NCI-H748 treated with DMSO at 0.1 percent for 48 hours (cell line): ENCODE measurements around the gene CGB3.

Experiments
- DNase-seq: peaks from one replicate; lab custom pipeline; 2025; lab: John Stamatoyannopoulos, UW

The CGB3 gene

DNA sequence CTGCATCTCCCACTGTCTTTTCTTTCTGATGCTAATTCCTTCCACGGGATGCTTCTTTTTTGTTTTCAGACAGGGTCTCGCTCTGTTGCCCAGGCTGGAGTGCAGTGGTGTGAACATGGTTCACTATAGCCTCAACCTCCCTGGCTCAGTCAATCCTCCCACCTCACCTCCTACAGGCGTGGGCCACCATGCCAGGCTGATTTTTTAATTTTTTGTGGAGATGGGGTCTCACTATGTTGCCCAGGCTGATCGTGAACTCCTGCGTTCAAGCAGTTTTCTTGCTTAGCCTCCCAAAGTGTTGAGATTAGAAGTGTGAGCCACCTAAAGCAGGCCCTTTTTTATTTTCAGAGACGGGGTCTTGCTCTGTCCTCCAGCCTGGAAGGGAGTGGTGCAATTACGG is 35.8 kb downstream of the CGB3 start:
- no peak for DNase-seq

- no peak for DNase-seq
Observed at GRCh38 chr19:48987323-48987722, 36.8 kb downstream of the CGB3 start.

- no peak for DNase-seq
Observed at GRCh38 chr19:48986211-48986610, 37.9 kb downstream of the CGB3 start.

DNA sequence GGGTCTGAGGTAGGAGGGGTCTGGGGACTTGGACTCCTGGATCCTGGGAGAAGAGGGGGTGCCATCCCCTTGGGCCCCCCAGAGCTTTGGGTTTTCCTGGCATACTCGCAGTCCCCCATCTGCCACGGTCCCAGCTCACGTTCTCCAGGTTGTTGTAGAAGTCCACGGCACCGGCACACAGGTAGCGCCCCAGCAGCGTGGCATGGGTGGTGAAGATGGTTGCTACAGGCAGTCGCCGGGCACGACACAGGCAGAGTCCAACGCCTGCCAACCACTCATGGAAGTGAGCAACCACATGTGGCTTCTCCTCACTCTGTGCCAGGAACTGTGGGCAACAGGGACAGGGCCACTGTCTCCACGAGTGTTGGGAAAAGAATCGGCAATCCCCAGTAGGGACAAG is 38.4 kb downstream of the CGB3 start:
- no peak for DNase-seq

GRCh38 chr19:48982280-48982679 is 41.9 kb downstream of the CGB3 start:
- DNase-seq: no peak

- DNase-seq: no peak
Observed at GRCh38 chr19:48977061-48977460, 47.1 kb downstream of the CGB3 start.

DNA sequence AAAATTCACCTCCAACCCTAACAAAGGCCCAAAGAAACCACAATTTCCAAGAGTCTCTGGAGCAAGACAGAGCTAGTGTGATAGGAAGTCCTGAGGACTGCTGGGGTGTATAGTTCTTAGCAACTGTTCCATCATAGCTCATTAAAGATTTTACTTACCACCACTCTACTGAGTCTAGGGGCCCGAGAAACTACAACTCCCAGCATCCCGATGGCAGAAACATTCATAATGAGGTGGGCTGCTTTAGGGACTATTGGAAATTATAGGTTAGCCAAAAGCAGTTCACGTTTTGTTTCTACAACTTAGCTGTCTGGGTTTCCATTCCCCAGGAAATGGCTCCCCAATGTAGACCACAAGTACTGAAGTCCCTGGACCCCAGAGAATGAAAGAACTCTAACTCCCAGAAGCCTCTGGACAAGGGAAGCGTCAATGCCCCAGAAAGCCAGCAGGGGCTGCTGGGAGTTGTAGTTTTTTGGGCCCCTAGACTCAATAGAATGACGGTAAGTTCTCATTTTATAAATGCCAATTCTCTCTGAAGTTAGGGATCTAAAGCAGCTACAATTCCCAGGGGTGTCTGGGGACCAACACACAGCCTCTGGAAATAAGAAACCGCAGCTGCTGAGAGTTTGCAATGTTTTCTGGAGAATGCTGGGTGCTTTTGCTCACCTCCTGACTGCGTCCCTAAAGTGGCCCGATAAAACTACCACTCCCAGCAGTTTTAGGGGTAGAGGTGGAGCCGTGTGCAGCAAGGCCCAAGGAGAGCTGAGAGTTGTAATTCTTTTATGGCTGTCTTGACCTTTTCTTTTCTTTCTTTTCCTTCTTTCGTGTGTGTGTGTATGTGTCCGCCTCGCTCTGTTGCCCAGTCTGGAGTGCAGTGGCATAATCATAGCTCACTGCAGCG is 47.9 kb downstream of the CGB3 start:
- no peak for DNase-seq
